Anterior cingulate cortex (tissue), 58 donors: ENCODE measurements around the gene HEATR9.
"Not testable (repeated sequence)": the region's sequence is repeated elsewhere in the genome, so short reads cannot be mapped to it uniquely, and the experiment has no call there.

Experiments
- DNase-seq, 58 donors: peaks; one replicate each; lab custom pipeline; 2025; lab: John Stamatoyannopoulos, UW

Gene HEATR9, protein sequence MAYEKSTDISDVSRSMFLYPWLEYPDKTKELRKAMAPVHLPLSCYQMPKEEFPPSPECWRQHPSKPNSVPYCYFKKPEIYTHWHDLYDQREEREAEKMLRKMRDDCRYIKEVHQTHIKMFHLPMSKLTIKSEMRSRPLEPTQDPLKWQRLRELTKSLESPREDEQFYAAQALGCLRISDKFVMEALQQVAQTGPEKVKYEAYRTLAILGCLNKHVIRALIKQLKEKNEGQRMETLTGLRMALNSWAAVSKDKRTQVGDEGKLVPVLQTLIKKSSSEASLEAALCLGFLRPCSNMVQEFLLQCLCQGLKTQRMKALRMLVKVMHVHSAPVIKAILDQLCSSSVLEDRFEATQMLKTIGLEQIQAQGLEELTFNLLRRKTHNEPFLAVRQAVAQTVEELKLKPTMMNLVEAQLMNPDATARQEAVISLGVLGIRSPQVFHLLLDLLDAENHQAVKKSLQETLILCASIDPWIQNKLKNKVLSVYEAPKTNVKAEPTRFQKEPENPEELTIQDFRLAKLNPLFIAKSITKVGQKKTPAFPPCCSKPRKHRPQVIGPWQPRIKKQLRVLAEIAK

DNA sequence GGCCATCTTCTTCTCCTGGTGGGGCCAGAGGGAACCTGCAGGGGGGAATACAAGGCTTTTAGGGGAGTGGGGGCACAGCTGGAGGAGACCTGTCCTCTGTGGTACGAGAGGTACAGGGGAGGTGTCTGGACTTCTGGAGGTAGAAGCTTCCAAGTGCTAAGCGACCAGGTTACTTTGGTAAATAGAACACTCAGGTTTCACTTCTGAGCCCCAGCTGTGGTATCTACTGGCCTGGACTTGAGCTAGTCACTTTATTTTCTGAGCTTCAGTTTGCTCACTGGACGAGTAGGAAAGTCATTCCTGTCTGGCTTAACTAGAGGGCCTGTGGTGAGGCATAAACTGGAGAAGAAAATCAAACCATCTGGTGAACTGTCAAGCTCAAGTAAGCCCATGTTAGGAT, at the start of gene HEATR9:
HEATR9 (minus strand) TSS at position 155 of the 400 bp plus-strand sequence; CDS start at position 6, 149 bp downstream.
- no peak for DNase-seq

DNA sequence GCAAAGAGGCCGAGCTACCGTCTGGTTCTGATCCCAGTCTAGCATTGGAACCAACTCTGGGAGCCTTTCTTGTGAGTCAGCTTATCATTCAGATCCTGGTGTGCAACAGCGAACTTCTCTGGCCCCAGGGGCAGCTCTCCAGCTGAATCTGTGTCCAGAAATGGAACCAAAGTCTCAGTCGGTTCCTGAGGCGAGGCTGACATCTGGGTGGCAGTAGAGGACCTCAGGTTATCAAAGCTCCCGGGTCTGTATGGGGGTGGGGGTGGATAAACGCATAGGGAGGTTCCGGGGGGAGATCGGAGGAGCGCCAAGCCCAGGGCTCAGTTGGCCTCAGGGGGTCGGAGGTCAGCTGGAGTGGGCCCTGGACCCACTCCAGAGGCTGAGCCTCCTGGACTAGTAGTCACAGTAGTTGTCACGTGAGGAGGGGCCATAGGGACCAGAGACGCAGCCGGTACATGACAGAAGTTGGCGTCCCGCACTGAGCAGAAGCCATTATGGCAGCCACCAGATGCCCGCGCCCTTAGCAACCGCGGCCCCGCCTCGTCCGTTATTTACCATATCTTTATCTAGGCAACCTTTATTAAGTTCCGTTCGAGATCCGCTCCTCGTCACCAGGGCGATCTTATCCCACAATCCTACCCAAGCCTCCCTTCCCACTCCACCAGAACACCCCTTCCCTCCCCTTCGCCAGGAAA, 49.0 kb upstream of the HEATR9 start:
- no peak for DNase-seq

DNA sequence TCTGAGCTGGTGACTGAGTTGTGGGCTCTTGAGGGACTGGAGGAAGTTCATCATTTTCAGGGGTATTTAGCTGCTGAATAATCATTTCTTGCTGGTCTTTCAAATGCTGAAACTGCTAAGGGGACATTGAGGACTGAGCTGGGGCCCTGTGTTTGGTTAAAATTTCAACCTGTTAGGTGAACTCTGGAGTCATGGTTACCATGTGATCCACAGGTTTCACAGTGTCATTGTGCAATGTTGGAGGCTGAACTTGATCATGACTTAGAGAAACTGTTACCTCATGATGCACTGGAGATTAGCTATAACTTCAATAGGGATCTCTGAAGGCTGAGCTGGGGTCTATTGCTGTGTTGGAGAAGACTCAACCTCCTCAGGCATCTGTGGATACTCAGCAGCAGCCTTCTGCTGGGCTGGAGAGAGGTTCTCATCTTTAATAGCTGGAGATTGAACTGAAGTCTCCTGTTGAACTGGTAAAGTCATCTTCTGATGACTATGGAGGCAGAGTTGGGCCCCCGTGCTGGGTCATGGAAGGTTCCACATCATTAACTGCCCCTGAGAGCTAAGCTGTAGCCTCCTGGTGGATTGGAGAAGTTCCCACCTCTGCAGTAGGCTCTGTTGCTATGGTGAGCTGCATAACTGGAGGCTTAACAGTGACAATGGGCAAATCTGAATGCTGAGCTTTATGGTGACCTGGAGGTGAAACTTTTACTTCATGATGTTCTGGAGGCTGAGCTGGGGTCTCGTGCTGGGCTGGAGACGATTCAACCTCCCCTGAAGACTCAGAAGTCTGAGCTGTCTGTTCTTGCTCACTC, 46.7 kb upstream of the HEATR9 start:
- DNase-seq: no peak

DNA sequence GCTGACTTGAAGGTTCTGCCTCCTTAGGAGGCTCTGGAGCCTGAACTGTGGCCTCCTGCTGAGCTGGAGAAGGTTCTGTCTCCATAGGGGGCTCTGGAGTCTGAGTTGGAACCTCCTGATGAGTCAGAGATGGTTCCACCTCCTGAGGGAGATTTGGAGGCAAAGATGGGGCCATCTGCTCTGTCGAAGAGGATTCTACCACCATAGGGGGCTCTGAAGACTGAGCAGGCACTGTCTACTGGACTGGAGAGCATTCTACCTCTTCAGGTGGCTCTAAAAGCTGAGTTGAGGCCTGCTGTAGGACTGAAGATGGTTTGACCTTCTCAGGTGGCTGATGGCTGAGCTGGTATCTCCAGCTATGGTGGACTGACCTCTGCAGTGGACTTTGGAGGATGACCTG, 45.7 kb upstream of the HEATR9 start:
- no peak for DNase-seq

DNA sequence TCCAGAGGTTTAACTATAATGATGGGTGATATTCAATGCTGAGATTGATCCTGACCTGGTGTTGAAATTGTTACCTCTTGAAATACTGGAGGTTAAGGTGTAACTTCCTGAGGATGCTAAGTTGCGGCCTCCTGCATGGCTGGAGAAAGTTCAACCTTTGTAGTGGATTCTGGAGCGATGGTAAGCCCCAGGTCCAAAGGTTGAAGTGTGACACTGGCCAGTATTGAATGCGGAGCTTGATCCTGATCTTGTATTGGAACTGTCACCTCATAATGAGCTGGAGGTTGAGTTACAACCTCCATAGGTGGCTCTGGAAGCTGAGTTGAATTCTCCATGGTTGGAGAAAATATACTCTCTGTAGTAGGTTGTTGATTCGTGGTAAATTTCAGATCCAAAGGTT, 44.9 kb upstream of the HEATR9 start:
- DNase-seq: no peak

DNA sequence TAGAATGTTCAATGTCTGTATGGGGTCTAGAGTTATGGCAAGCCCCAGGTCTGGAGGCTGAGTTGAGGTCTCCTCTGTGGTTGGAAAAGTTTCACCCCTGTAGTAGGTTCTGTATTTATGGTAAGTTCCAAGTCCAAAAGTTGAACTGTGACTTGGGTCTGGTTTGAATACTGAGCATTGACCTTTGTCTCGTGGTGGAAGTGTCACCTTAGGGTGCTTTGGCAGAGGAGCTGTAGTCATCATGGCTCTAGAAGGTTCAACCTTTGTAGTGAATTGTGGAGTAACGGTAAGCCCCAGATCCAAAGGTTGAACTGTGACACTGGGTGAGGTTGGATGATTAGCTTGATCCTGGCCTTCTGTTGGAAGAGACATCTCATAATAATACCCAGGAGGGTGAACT, 44.3 kb upstream of the HEATR9 start:
- no peak for DNase-seq

DNA sequence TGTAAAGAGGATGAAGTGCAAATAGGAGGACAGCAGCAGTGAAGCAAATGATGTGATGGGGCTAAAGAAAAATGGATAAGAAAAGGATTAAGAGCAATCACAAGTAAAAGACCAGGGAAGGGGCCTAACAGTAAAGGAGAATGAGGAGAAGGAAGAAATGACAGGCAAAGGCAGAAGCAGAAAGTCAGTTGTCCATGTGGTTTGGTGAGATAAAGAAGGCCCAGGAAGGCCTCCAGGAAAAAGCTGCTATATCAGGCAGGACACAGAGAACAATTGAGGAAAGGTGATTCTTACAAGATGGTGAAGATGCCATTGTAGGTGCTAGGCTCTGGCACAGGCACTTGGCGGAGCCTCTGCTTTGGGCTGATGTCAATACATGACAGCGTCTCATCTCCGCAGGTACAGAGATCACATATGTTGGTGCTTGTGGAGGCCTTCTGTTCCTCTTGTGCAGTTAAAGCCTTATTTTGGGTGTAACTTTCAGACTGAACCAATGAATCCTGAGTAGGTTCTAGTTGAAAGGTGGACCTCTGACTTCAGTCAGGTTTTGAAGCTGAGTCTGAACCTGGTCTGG, 43.7 kb upstream of the HEATR9 start:
- no peak for DNase-seq

DNA sequence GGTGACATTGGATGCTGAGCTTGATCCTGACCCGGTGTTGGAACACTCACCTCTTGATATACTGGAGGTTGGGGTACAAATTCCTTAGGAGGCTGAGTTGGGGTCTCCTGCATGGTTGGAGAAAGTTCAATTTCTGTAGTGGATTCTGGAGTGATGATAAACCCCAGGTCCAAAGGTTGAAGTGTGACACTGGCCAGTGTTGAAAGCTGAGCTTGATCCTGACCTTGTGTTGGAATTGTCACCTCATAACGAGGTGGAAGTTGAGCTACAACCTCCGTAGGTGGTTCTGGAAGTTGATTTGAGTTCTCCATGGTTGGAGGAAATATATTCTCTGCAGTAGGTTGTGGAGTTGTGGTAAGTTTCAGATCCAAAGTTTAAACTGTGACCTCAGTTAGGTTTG, 40.7 kb upstream of the HEATR9 start:
- DNase-seq: no peak

DNA sequence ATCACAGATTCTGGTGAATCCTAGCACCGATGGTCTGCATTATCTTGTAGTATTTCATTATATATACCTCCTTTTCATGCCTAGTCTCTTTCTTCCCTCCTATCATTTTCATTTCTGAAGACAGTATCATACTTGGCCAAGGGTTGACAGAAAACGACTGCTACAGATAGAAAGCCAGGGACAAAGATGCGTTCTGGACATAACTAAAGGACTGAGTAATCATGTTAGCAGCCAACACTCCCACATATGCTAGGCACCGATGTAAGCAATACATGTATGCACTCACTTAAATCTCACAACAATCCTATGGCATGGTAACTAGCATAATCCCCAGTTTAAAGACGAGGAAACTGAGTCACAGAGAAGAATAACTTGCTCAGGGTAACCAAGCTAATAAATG, 39.0 kb upstream of the HEATR9 start:
- no peak for DNase-seq

DNA sequence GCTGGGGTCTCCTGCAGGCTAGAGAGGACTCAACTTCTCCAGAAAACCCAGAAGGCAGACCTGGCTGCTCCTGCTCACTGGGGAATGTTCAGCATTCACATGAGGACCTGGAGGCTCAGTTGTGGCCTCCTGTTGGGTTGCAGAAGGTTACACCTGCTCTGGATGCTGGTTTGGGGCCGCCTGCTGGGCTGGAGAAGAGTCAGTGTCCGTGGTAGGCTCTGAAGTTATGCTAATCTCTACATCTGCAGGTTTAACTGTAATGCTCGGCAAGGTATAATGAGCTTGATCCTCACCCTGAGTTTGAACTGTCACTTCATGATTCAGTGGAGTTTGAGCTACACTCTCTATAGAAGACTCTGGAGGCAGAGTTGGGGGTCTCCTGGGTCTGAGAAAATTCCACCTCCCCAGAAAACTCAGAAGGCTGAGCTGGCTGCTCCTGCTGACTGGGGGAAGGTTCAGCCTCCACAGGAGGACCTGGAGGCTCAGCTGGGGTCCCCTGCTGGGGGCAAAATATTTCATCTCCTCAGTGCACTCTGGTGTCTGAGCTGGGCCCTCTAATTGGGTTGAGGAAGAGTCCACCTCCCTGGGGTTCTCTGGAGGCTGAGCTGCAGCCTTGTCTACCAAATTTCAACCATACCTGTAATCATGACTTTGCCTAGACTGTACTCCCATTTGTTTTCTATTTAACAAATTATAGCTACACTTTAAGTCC, 38.4 kb upstream of the HEATR9 start:
- no peak for DNase-seq

DNA sequence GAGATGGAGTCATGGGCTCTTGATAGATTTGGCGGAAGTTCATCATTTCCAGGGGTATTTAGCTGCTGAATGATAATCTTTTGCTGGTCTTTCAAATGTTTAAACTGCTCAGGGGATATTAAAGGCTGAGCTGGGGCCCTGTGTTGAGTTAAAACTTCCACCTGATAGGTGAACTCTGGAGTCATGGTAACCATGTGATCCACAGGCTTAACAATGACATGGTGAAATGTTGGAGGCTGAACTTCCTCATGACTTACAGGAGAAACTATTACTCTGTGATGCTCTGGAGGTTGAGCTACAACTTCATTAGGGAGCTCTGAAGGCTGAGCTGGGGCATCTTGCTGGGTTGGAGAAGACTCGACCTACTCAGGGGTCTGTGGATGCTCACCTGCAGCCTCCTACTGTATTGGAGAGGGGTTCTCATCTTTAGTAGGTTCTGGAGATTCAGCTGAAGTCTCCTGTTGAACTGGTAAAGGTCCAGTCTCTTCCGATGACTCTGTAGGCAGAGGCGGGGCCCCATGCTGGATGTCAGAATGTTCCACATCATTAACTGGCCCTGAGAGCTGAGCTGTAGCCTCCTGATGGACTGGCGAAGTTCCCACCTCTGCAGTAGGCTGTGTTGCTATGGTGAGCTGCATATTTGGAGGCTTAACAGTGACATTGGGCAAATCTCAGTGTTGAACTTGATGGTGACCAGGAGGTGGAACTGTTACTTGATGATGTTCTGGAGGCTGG, 37.7 kb upstream of the HEATR9 start:
- DNase-seq: no peak

DNA sequence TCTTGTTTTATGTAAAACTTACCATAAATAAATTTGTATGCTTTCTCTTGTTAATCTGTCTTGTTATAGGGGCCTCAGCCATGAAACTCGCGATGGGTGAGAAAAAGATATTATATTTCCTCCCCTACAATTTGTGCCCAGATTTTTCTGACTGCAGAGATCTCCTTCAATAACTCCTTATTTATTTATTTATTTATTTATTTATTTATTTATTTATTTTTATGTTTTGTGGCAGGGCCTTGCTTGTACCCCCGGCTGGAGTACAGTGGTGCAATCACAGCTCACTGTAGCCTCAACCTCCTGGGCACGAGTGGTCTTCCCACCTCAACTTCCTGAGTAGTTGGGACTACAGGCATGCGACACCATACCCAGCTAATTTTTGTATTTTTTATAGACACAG, 34.8 kb upstream of the HEATR9 start:
- DNase-seq: no peak

DNA sequence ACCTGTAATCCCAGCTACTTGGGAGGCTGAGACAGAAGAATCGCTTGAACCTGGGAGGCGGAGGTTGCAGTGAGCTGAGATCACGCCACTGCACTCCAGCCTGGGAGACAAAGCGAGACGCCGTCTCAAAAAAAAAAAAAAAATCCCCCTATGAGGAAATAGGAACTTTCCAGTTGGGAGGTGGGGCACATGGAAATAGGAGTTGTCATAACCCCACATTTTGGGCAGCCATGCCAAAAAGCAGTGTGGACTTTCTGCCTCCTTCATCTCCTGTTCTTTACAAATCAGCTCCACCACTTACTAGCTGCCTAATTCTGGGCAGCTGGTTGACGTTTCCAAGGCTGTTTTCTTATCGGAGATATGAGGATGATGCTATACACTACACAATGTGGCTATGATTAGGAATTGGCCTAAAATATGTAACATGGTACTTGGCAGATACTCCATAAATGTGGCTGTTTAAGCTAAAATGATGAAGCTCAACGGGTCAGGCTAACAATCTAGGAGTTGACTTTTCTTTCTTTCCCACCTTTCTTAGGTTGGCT, 33.0 kb upstream of the HEATR9 start:
- no peak for DNase-seq

DNA sequence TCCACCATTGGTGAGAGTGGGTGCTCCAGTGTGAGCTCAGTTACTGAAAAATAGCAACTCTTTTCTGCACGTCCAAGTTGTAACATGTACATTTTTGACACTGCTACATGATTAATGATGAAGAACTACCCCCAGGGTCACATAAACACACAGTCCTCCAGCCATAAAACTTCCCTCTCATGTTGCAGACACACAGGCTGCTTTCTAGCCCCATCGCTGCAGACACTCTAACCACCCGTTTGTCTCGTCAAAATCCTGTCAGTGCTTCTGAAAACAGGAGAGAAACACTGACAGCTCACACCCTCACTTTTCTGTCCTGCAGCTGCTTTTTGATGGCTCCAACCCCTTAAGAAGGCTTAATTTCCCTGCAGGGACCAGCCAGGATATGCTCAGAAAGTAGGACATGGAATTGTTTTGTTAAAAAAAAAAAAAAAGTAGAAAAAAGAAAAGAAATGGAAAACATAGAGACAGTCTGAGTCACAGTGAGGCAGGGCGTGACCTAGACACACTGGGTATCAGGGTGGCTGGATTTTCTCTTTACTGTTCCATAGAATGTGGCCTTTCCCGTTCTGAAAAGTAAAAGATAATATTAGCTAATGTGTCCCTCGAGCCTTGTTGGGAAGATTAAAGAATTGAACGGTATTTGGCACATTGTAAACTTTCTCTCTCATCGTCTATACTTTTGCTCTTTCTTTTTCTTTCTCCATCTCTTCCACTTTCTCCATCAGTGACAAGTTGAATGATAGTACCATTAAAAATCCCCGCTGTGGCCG, 32.2 kb upstream of the HEATR9 start:
- no peak for DNase-seq

DNA sequence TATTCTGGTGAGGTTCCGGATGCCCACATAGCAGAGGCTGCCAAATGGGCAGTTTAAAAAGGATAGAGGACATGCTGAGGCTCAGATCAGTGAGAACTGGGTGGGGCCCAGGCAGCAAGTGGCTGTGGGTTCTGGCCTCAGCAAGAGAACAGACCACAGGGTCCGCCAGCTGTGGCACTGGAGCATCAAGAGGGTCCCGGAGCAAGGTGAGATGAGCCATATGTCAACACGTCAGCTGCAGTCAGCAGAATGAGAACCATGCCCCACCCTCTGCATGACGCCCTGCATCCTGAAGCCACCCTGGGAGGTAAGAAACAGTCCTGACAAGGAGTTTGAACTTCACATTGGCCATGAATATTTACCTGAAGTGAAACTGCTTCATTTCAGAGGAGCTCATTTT, 31.6 kb upstream of the HEATR9 start:
- no peak for DNase-seq

DNA sequence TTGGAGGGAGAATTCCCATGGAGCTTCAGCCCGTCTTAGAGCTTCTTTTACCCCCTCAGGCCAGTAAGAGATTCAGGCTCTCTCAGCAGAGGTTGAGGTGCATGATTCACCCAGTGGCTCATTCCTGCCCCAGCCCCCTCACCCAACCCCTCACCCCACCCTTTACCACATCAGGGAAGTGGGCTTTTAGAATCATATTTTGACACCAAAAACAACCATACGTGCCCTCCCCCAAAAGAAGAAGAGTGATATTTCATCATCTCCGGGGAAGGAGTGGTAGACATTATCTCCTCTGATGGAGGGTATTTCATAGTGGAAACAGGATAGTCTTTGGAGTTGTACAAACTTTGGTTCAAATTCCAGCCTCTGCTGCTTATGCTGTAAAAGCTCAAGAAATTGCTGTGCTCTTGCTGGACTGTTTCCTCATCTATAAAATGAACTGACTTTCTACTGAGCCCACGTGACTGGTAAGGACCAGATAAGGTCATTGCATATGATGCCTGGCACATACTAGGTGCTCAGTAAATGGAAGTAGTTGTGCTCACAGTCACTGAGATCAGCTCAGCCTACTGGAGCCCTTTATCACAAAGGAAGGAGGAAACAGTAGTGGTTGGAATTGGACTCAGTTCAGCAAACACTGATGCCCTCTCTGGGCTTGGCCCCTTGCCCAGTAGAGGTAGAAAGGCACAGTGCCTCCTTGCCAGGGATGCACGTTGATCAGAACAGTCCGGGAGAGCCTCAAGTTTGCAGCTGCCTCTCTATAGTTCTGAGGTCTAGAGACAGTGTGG, 29.8 kb upstream of the HEATR9 start:
- no peak for DNase-seq

DNA sequence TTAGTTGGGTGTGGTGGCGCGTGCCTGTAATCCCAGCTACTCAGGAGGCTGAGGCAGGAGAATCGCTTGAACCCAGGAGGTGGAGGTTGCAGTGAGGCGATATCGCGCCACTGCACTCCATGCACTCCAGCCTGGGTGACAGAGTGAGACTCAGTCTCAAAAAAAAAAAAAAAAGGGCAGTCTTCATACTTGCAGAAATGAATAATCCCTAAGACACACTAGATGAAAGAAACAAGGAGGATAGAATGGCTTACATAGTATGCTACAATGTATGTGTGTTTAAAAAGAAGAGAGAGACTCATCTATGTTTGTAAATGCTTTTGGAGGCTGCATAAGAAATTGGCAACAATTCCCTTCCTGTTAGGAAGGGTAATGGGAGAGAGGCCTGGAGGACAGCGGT, 29.1 kb upstream of the HEATR9 start:
- DNase-seq: not testable (repeated sequence)
